ENCODE measurements around the gene CDHR2.

Gene CDHR2

GRCh38 chr5:176632745-176633144, 83.6 kb downstream of the CDHR2 start:
- H3K9ac ChIP-seq (ENCODE audit: low read length) = no peak overlapping the region
- peaks cover 8% of the 10 kb centered on the region for H3K4me1 ChIP-seq (ENCODE audit: control insufficient read depth, insufficient read depth, low read length)
- no peaks in the 10 kb centered on the region for H3K36me3 ChIP-seq (ENCODE audit: control insufficient read depth, insufficient read depth, low read length)
- peaks cover 70% of the 10 kb centered on the region for H3K27me3 ChIP-seq (ENCODE audit: control insufficient read depth, insufficient read depth, low read length)
- no peak overlapping the region for H3K4me3 ChIP-seq (ENCODE audit: low read length)
- no peaks in the 10 kb centered on the region for H3K9me3 ChIP-seq (ENCODE audit: control insufficient read depth, low read length)

- Histone ChIP-seq H3K9me3 (ENCODE audit: control insufficient read depth, low read length) (no peaks in the 10 kb centered on the region), H3K36me3 (ENCODE audit: control insufficient read depth, insufficient read depth, low read length) (no peaks in the 10 kb centered on the region), H3K27me3 (ENCODE audit: control insufficient read depth, insufficient read depth, low read length) (peaks cover 62% of the 10 kb centered on the region), H3K4me1 (ENCODE audit: control insufficient read depth, insufficient read depth, low read length) (peaks cover 8% of the 10 kb centered on the region), H3K4me3 (ENCODE audit: low read length) (no peak overlapping the region), H3K9ac (ENCODE audit: low read length) (no peak overlapping the region)
Measured at GRCh38 chr5:176633598-176633997, 84.5 kb downstream of the CDHR2 start.

- Histone ChIP-seq H3K4me3 (ENCODE audit: low read length) (no peak overlapping the region), H3K4me1 (ENCODE audit: control insufficient read depth, insufficient read depth, low read length) (no peaks in the 10 kb centered on the region), H3K9ac (ENCODE audit: low read length) (no peak overlapping the region), H3K27me3 (ENCODE audit: control insufficient read depth, insufficient read depth, low read length) (peaks cover 34% of the 10 kb centered on the region), H3K36me3 (ENCODE audit: control insufficient read depth, insufficient read depth, low read length) (no peaks in the 10 kb centered on the region), H3K9me3 (ENCODE audit: control insufficient read depth, low read length) (no peaks in the 10 kb centered on the region)
Measured at GRCh38 chr5:176636426-176636825, 87.3 kb downstream of the CDHR2 start.

- H3K4me3 ChIP-seq (ENCODE audit: low read length) = no peak overlapping the region
- no peaks in the 10 kb centered on the region for H3K36me3 ChIP-seq (ENCODE audit: control insufficient read depth, insufficient read depth, low read length)
- no peaks in the 10 kb centered on the region for H3K4me1 ChIP-seq (ENCODE audit: control insufficient read depth, insufficient read depth, low read length)
- H3K9ac ChIP-seq (ENCODE audit: low read length) = no peak overlapping the region
- no peaks in the 10 kb centered on the region for H3K9me3 ChIP-seq (ENCODE audit: control insufficient read depth, low read length)
- H3K27me3 ChIP-seq (ENCODE audit: control insufficient read depth, insufficient read depth, low read length) = peaks cover 29% of the 10 kb centered on the region
Measured at GRCh38 chr5:176637556-176637955, 88.4 kb downstream of the CDHR2 start.

- no peaks in the 10 kb centered on the region for H3K36me3 ChIP-seq (ENCODE audit: control insufficient read depth, insufficient read depth, low read length)
- no peak overlapping the region for H3K9ac ChIP-seq (ENCODE audit: low read length)
- peaks cover 25% of the 10 kb centered on the region for H3K27me3 ChIP-seq (ENCODE audit: control insufficient read depth, insufficient read depth, low read length)
- H3K4me3 ChIP-seq (ENCODE audit: low read length) = no peak overlapping the region
- H3K4me1 ChIP-seq (ENCODE audit: control insufficient read depth, insufficient read depth, low read length) = no peaks in the 10 kb centered on the region
- H3K9me3 ChIP-seq (ENCODE audit: control insufficient read depth, low read length) = no peaks in the 10 kb centered on the region
Measured at GRCh38 chr5:176638437-176638836, 89.3 kb downstream of the CDHR2 start.

- H3K27me3 ChIP-seq (ENCODE audit: control insufficient read depth, insufficient read depth, low read length) = peaks cover 21% of the 10 kb centered on the region
- no peaks in the 10 kb centered on the region for H3K9me3 ChIP-seq (ENCODE audit: control insufficient read depth, low read length)
- no peaks in the 10 kb centered on the region for H3K4me1 ChIP-seq (ENCODE audit: control insufficient read depth, insufficient read depth, low read length)
- H3K36me3 ChIP-seq (ENCODE audit: control insufficient read depth, insufficient read depth, low read length) = no peaks in the 10 kb centered on the region
- no peak overlapping the region for H3K4me3 ChIP-seq (ENCODE audit: low read length)
- H3K9ac ChIP-seq (ENCODE audit: low read length) = no peak overlapping the region
Measured at GRCh38 chr5:176639208-176639607, 90.1 kb downstream of the CDHR2 start.

GRCh38 chr5:176639981-176640380, 90.8 kb downstream of the CDHR2 start:
- H3K4me1 ChIP-seq (ENCODE audit: control insufficient read depth, insufficient read depth, low read length) = no peaks in the 10 kb centered on the region
- peaks cover 17% of the 10 kb centered on the region for H3K27me3 ChIP-seq (ENCODE audit: control insufficient read depth, insufficient read depth, low read length)
- no peak overlapping the region for H3K9ac ChIP-seq (ENCODE audit: low read length)
- H3K9me3 ChIP-seq (ENCODE audit: control insufficient read depth, low read length) = no peaks in the 10 kb centered on the region
- no peak overlapping the region for H3K4me3 ChIP-seq (ENCODE audit: low read length)
- no peaks in the 10 kb centered on the region for H3K36me3 ChIP-seq (ENCODE audit: control insufficient read depth, insufficient read depth, low read length)

GRCh38 chr5:176640616-176641015, 91.5 kb downstream of the CDHR2 start:
- Histone ChIP-seq H3K4me3 (ENCODE audit: low read length) (no peak overlapping the region), H3K36me3 (ENCODE audit: control insufficient read depth, insufficient read depth, low read length) (no peaks in the 10 kb centered on the region), H3K9ac (ENCODE audit: low read length) (no peak overlapping the region), H3K4me1 (ENCODE audit: control insufficient read depth, insufficient read depth, low read length) (no peaks in the 10 kb centered on the region), H3K27me3 (ENCODE audit: control insufficient read depth, insufficient read depth, low read length) (peaks cover 12% of the 10 kb centered on the region), H3K9me3 (ENCODE audit: control insufficient read depth, low read length) (no peaks in the 10 kb centered on the region)

GRCh38 chr5:176642675-176643490, 93.7 kb downstream of the CDHR2 start:
- H3K9me3 ChIP-seq (ENCODE audit: control insufficient read depth, low read length) = no peaks in the 10 kb centered on the region
- H3K4me1 ChIP-seq (ENCODE audit: control insufficient read depth, insufficient read depth, low read length) = peaks cover 10% of the 10 kb centered on the region
- H3K4me3 ChIP-seq (ENCODE audit: low read length) = no peak overlapping the region
- H3K36me3 ChIP-seq (ENCODE audit: control insufficient read depth, insufficient read depth, low read length) = no peaks in the 10 kb centered on the region
- no peak overlapping the region for H3K9ac ChIP-seq (ENCODE audit: low read length)
- peaks cover 7% of the 10 kb centered on the region for H3K27me3 ChIP-seq (ENCODE audit: control insufficient read depth, insufficient read depth, low read length)

GRCh38 chr5:176643491-176644219, 94.5 kb downstream of the CDHR2 start:
- Histone ChIP-seq H3K9ac (ENCODE audit: low read length) (no peak overlapping the region), H3K27me3 (ENCODE audit: control insufficient read depth, insufficient read depth, low read length) (peaks cover 7% of the 10 kb centered on the region), H3K4me3 (ENCODE audit: low read length) (no peak overlapping the region), H3K9me3 (ENCODE audit: control insufficient read depth, low read length) (no peaks in the 10 kb centered on the region), H3K36me3 (ENCODE audit: control insufficient read depth, insufficient read depth, low read length) (no peaks in the 10 kb centered on the region), H3K4me1 (ENCODE audit: control insufficient read depth, insufficient read depth, low read length) (peaks cover 18% of the 10 kb centered on the region)

- no peaks in the 10 kb centered on the region for H3K9me3 ChIP-seq (ENCODE audit: control insufficient read depth, low read length)
- peaks cover 18% of the 10 kb centered on the region for H3K4me1 ChIP-seq (ENCODE audit: control insufficient read depth, insufficient read depth, low read length)
- no peak overlapping the region for H3K4me3 ChIP-seq (ENCODE audit: low read length)
- peaks cover 7% of the 10 kb centered on the region for H3K27me3 ChIP-seq (ENCODE audit: control insufficient read depth, insufficient read depth, low read length)
- no peak overlapping the region for H3K9ac ChIP-seq (ENCODE audit: low read length)
- H3K36me3 ChIP-seq (ENCODE audit: control insufficient read depth, insufficient read depth, low read length) = no peaks in the 10 kb centered on the region
Measured at GRCh38 chr5:176644294-176644693, 95.2 kb downstream of the CDHR2 start.

GRCh38 chr5:176644878-176645670, 95.9 kb downstream of the CDHR2 start:
- no peak overlapping the region for H3K4me3 ChIP-seq (ENCODE audit: low read length)
- H3K9me3 ChIP-seq (ENCODE audit: control insufficient read depth, low read length) = no peaks in the 10 kb centered on the region
- no peaks in the 10 kb centered on the region for H3K36me3 ChIP-seq (ENCODE audit: control insufficient read depth, insufficient read depth, low read length)
- H3K9ac ChIP-seq (ENCODE audit: low read length) = no peak overlapping the region
- H3K4me1 ChIP-seq (ENCODE audit: control insufficient read depth, insufficient read depth, low read length) = peaks cover 18% of the 10 kb centered on the region
- peaks cover 7% of the 10 kb centered on the region for H3K27me3 ChIP-seq (ENCODE audit: control insufficient read depth, insufficient read depth, low read length)
